HUES64 (cell line): ENCODE results near the gene EPHB1.
"Not testable (repeated sequence)": the region's sequence is repeated elsewhere in the genome, so short reads cannot be mapped to it uniquely, and the experiment has no call there.

Experiments used
- H3K27ac ChIP-seq: 2 replicates; pipeline ENCODE4 v1.7.0; 2013; ENCODE audit warnings: low read depth, low read length, inconsistent platforms
- H3K27me3 ChIP-seq: 2 replicates; pipeline ENCODE4 v1.6.1; 2013; ENCODE audit warnings: mild to moderate bottlenecking, low read length; ENCODE audit not compliant: insufficient read depth
- H3K36me3 ChIP-seq: 2 replicates; pipeline ENCODE4 v1.6.1; 2013; ENCODE audit warnings: mild to moderate bottlenecking, low read length; ENCODE audit not compliant: insufficient read depth
- H3K4me1 ChIP-seq: 2 replicates; pipeline ENCODE4 v1.6.1; 2013; ENCODE audit warnings: mild to moderate bottlenecking, low read length, moderate library complexity; ENCODE audit not compliant: insufficient read depth
- H3K4me3 ChIP-seq: 2 replicates; pipeline ENCODE4 v1.5.1; 2013; ENCODE audit warnings: mild to moderate bottlenecking, low read length, moderate library complexity
- H3K9ac ChIP-seq: 2 replicates; pipeline ENCODE4 v1.6.1; 2013; ENCODE audit warnings: mild to moderate bottlenecking, low read depth, low read length
- H3K9me3 ChIP-seq: 2 replicates; pipeline ENCODE4 v1.6.1; 2013; ENCODE audit warnings: low read depth, low read length; ENCODE audit not compliant: insufficient read depth
- WGBS: fragments of 150-250, 120-280 bp; methylation state at CpG from one replicate; pipeline ENCODE4 v1.1.7; 2013; ENCODE audit warnings: missing lambda C conversion rate; 5-methylcytosine and 5-hydroxymethylcytosine counted together

EPHB1 gene

GRCh38 chr3:134985864-134986715, 191.0 kb downstream of the EPHB1 start:
- no peak overlapping the region for H3K27ac ChIP-seq
- no peaks in the 10 kb centered on the region for H3K36me3 ChIP-seq
- no peak overlapping the region for H3K9ac ChIP-seq
- H3K4me1 ChIP-seq = peaks cover 12% of the 10 kb centered on the region
- WGBS = 91% methylated on average over 5 of the region's 6 CpGs
- no peak overlapping the region for H3K4me3 ChIP-seq
- no peaks in the 10 kb centered on the region for H3K27me3 ChIP-seq
- H3K9me3 ChIP-seq = no peaks in the 10 kb centered on the region

GRCh38 chr3:134988666-134989065, 193.6 kb downstream of the EPHB1 start:
- WGBS = 57% methylated on average over 1 of the region's 2 CpGs
- no peak overlapping the region for H3K9ac ChIP-seq
- H3K27me3 ChIP-seq = no peaks in the 10 kb centered on the region
- H3K27ac ChIP-seq = no peak overlapping the region
- H3K4me1 ChIP-seq = peaks cover 25% of the 10 kb centered on the region
- no peak overlapping the region for H3K4me3 ChIP-seq
- no peaks in the 10 kb centered on the region for H3K36me3 ChIP-seq
- no peaks in the 10 kb centered on the region for H3K9me3 ChIP-seq

GRCh38 chr3:134991003-134991402, 195.9 kb downstream of the EPHB1 start:
- Histone ChIP-seq H3K4me3 (no peak overlapping the region), H3K27me3 (no peaks in the 10 kb centered on the region), H3K9me3 (no peaks in the 10 kb centered on the region), H3K4me1 (peaks cover 25% of the 10 kb centered on the region), H3K27ac (no peak overlapping the region), H3K9ac (0 out of 2 replicates have a peak overlapping the region, but pooled peaks have one; percentile 5), H3K36me3 (no peaks in the 10 kb centered on the region)
- WGBS = 83% methylated on average over 3 of the region's 4 CpGs

- H3K4me1 ChIP-seq = peaks cover 25% of the 10 kb centered on the region
- H3K9me3 ChIP-seq = no peaks in the 10 kb centered on the region
- 0 out of 2 replicates have a peak overlapping the region, but pooled peaks have one; percentile 5 for H3K9ac ChIP-seq
- no peak overlapping the region for H3K4me3 ChIP-seq
- H3K27me3 ChIP-seq = no peaks in the 10 kb centered on the region
- WGBS = 65% methylated on average over 2 of the region's 2 CpGs
- no peaks in the 10 kb centered on the region for H3K36me3 ChIP-seq
- H3K27ac ChIP-seq = no peak overlapping the region
These were observed 196.5 kb downstream of the EPHB1 start for GRCh38 chr3:134991472-134992010.

GRCh38 chr3:134992180-134992579, 197.1 kb downstream of the EPHB1 start:
- Histone ChIP-seq H3K9ac (no peak overlapping the region), H3K27me3 (no peaks in the 10 kb centered on the region), H3K27ac (no peak overlapping the region), H3K9me3 (no peaks in the 10 kb centered on the region), H3K4me1 (peaks cover 25% of the 10 kb centered on the region), H3K36me3 (no peaks in the 10 kb centered on the region), H3K4me3 (no peak overlapping the region)
- WGBS = 89% methylated on average over 7 of the region's 7 CpGs

- no peaks in the 10 kb centered on the region for H3K9me3 ChIP-seq
- H3K36me3 ChIP-seq = no peaks in the 10 kb centered on the region
- H3K27ac ChIP-seq = no peak overlapping the region
- H3K4me1 ChIP-seq = peaks cover 25% of the 10 kb centered on the region
- no peak overlapping the region for H3K9ac ChIP-seq
- H3K4me3 ChIP-seq = no peak overlapping the region
- H3K27me3 ChIP-seq = no peaks in the 10 kb centered on the region
- WGBS = 71% methylated on average over 1 of the region's 1 CpG
These were observed 197.5 kb downstream of the EPHB1 start for GRCh38 chr3:134992586-134992985.

- H3K27ac ChIP-seq = no peak overlapping the region
- peaks cover 25% of the 10 kb centered on the region for H3K4me1 ChIP-seq
- H3K4me3 ChIP-seq = no peak overlapping the region
- H3K27me3 ChIP-seq = no peaks in the 10 kb centered on the region
- H3K9ac ChIP-seq = no peak overlapping the region
- WGBS = 95% methylated on average over 1 of the region's 1 CpG
- no peaks in the 10 kb centered on the region for H3K36me3 ChIP-seq
- H3K9me3 ChIP-seq = no peaks in the 10 kb centered on the region
These were observed 198.0 kb downstream of the EPHB1 start for GRCh38 chr3:134993011-134993410.

- Histone ChIP-seq H3K27ac (no peak overlapping the region), H3K27me3 (no peaks in the 10 kb centered on the region), H3K9me3 (no peaks in the 10 kb centered on the region), H3K36me3 (no peaks in the 10 kb centered on the region), H3K9ac (no peak overlapping the region), H3K4me1 (no peaks in the 10 kb centered on the region), H3K4me3 (no peak overlapping the region)
These were observed 203.1 kb downstream of the EPHB1 start for GRCh38 chr3:134998158-134998557.

- WGBS = 88% methylated on average over 3 of the region's 3 CpGs
- Histone ChIP-seq H3K36me3 (no peaks in the 10 kb centered on the region), H3K9me3 (no peaks in the 10 kb centered on the region), H3K27ac (no peak overlapping the region), H3K4me3 (no peak overlapping the region), H3K9ac (no peak overlapping the region), H3K4me1 (no peaks in the 10 kb centered on the region), H3K27me3 (no peaks in the 10 kb centered on the region)
These were observed 203.8 kb downstream of the EPHB1 start for GRCh38 chr3:134998855-134999254.

GRCh38 chr3:135000465-135000864, 205.4 kb downstream of the EPHB1 start:
- Histone ChIP-seq H3K4me1 (no peaks in the 10 kb centered on the region), H3K27ac (no peak overlapping the region), H3K27me3 (no peaks in the 10 kb centered on the region), H3K36me3 (no peaks in the 10 kb centered on the region), H3K9ac (no peak overlapping the region), H3K9me3 (no peaks in the 10 kb centered on the region), H3K4me3 (no peak overlapping the region)
- WGBS = 98% methylated on average over 3 of the region's 4 CpGs

GRCh38 chr3:135005616-135006015, 210.6 kb downstream of the EPHB1 start:
- H3K4me1 ChIP-seq, H3K9me3 ChIP-seq, H3K9ac ChIP-seq, H3K4me3 ChIP-seq, H3K27ac ChIP-seq, H3K27me3 ChIP-seq, H3K36me3 ChIP-seq: not testable (repeated sequence)
- 96% methylated on average over 13 of the region's 19 CpGs for WGBS
